Rectal smooth muscle tissue (tissue), 1 donor: ENCODE data around the gene PLEKHH3.
"Not testable (repeated sequence)": the region's sequence is repeated elsewhere in the genome, so short reads cannot be mapped to it uniquely, and the experiment has no call there.

Experiments used
- H3K27ac ChIP-seq: one replicate; pipeline ENCODE4 v1.7.0; 2013; ENCODE audit warnings: low read depth, low read length, inconsistent platforms
- H3K27me3 ChIP-seq: one replicate; pipeline ENCODE4 v1.7.0; 2013; ENCODE audit warnings: low read length; ENCODE audit not compliant: control insufficient read depth, insufficient read depth
- H3K36me3 ChIP-seq: one replicate; pipeline ENCODE4 v1.7.0; 2013; ENCODE audit warnings: low read length; ENCODE audit not compliant: control insufficient read depth, insufficient read depth
- H3K4me1 ChIP-seq: one replicate; pipeline ENCODE4 v1.7.0; 2013; ENCODE audit warnings: low read length; ENCODE audit not compliant: control insufficient read depth, insufficient read depth
- H3K4me3 ChIP-seq: one replicate; pipeline ENCODE4 v1.7.0; 2013; ENCODE audit warnings: low read length
- H3K9ac ChIP-seq: one replicate; pipeline ENCODE4 v1.7.0; 2013; ENCODE audit warnings: low read length

The PLEKHH3 gene

DNA sequence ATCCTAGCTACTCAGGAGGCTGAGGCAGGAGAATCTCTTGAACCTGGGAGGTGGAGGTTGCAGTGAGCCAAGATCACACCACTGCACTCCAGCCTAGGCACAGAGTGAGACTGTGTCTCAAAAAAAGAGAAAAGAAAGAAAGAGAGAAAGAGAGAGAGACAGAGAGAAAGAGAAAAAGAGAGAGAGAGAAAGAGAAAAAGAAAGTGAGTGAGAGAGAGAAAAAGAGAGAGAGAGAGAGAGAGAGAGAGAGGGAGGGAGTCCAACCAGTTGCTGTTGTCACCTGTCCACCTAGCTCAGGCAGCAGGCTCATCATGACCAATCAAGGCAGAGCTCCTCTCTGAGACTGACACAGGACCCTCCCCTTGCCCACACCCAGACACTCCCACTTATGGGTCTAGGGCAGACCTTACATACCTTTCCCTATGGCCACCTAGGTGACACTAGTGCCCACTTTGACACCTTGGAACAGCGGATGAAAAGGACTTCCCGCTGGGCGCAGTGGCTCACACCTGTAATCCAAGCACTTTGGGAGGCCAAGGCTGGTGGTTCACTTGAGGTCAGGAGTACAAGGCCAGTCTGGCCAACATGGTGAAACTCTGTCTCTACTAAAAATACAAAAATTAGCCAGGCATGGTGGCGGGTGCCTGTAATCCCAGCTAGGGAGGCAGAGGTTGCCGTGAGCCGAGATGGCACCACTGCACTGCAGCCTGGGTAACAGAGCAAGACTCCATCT lies 49.6 kb downstream of the PLEKHH3 start:
- H3K27ac ChIP-seq, H3K9ac ChIP-seq, H3K4me1 ChIP-seq, H3K36me3 ChIP-seq, H3K4me3 ChIP-seq, H3K27me3 ChIP-seq: not testable (repeated sequence)

DNA sequence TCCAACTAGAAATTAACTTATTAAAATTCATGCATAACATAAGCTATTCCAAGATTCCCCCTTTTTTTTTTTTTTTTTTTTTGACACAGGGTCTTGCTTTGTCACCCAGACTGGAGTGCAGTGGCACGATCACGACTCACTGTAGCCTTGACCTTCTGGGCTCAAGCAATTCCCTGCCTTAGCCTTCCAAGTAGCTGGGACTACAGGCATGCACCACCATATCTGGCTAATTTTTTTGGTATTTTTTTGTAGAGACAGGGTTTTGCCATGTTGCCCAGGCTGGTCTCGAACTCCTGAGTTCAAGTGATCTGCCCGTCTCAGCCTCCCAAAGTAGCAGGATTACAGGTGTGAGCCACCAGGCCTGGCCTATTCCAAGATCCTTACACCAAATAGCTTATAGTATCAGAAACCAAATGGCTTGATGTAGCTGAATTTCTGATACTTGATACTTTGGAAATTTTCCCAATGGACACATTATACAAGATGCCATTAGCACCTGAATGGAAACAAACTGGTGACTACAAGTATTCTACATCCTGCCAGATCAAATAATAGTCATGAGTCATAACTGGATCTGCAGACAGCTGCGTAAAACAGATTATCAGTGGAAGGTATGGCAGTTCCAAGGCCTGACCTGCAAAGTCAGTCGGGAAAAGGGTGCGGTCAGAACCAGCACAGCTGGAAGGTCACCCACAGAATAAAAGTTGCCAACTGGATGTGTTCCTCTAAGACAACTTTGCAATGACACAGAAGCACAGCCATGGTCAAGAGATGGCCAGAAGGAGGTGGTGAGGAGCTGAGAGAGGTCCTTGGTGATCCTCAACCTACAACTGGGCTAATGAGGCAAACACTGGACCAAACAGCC lies 52.8 kb downstream of the PLEKHH3 start:
- H3K27ac ChIP-seq: no peak overlapping the region
- H3K4me1 ChIP-seq: no peaks in the 10 kb centered on the region
- no peak overlapping the region for H3K9ac ChIP-seq
- H3K36me3 ChIP-seq: no peaks in the 10 kb centered on the region
- no peaks in the 10 kb centered on the region for H3K27me3 ChIP-seq
- no peak overlapping the region for H3K4me3 ChIP-seq

DNA sequence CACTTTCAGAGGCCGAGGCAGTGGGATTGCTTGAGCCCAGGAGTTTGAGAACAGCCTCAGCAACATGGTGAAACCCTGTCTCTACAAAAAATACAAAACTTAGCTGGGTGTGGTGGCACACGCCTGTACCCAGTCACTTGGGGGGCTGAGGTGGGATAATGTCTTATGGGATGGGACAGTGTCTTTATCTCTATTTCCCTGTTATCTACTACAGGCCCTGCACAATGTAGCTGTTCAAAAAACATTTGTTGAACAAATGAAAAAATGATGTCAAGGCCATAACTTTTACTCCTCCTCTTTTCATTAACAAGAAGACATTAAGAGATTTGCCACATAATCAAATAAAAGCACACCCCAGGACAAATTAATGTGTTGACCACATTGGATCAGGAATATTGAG lies 53.5 kb downstream of the PLEKHH3 start:
- Histone ChIP-seq H3K36me3 (no peaks in the 10 kb centered on the region), H3K9ac (no peak overlapping the region), H3K27me3 (no peaks in the 10 kb centered on the region), H3K27ac (no peak overlapping the region), H3K4me1 (peaks cover 2% of the 10 kb centered on the region), H3K4me3 (no peak overlapping the region)

DNA sequence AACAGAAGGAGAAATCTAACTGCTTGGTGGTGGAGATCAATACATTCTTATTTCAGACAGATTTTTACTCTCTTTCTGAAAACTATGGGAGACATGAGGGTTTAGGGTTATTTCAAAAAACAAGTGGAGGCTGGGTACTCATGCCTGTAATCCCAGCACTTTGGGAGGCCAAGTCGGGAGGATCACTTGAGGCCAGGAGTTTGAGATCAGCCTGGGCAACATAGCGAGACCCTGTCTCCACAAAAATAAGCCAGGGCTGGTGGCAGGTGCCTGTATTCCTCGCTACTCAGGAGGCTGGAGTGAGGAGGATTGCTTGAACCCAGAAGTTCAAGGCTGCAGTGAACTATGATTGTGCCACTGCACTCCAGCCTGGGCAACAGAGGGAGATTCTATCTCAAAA lies 54.8 kb downstream of the PLEKHH3 start:
- H3K36me3 ChIP-seq, H3K4me3 ChIP-seq, H3K9ac ChIP-seq, H3K27me3 ChIP-seq, H3K27ac ChIP-seq, H3K4me1 ChIP-seq: not testable (repeated sequence)

DNA sequence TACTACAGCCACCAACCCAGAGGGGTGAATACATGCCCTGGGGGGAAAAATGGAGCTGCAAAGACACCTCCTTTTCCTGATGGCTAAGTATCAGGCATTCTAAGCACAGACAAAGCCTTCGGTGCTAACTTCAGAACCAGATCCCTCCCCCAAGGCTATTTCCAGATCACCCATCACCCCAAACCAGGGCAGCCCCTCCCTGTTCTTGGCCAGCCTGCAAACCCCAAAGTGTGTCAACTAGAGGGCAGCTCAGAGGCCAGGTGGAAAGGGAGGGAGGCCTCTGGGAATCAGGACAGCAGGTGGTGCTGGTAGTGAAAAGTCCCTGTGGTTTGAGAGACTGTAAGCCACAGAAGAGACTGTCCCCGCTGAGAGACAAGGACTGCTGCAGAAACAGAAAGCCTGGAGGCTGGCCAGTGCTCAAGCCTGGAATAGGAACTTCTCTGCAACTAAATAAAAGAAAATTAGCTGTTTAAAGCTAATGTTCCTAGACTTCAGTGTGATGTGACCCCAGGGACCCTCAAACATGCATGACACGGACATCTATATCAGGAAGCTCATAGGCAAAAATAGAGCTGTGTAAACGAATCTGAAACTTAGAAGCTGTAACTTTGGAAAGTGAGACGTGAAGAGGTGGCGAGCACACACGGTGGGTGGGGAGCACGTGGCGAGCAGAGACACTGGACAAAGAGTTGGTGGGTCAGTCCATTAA lies 58.2 kb downstream of the PLEKHH3 start:
- no peak overlapping the region for H3K27ac ChIP-seq
- no peak overlapping the region for H3K9ac ChIP-seq
- no peak overlapping the region for H3K4me3 ChIP-seq
- H3K4me1 ChIP-seq: peaks cover 6% of the 10 kb centered on the region
- no peaks in the 10 kb centered on the region for H3K27me3 ChIP-seq
- peaks cover 6% of the 10 kb centered on the region for H3K36me3 ChIP-seq

DNA sequence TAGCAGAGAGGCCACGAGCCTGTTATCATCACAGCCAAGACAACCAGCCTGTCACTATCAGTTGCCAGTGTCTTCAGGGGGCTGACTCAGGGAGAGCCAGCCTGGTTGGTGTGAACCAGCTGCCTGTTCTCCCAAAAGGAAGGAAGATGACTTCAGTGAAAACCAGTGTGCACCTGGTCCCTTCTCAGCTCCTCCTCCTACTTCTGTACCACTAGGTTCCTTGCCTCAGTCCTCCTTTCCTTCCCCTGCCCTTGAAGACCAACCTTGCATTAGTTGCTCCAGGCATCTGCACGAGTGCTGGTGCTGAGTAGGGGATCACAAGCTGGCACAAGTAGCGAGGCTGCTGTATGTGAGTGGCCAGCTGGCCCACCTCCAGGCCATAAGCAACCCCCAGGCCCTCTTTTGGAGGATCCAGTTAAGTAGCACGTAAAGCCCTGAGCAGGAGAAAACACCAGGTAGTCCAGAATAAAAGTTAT lies 58.8 kb downstream of the PLEKHH3 start:
- Histone ChIP-seq H3K4me3 (no peak overlapping the region), H3K36me3 (peaks cover 6% of the 10 kb centered on the region), H3K4me1 (peaks cover 6% of the 10 kb centered on the region), H3K27ac (no peak overlapping the region), H3K27me3 (no peaks in the 10 kb centered on the region), H3K9ac (no peak overlapping the region)
